HG03354 (cell line): Measurements from ENCODE around the gene PDK2.

Source experiments
- ATAC-seq: cut with Tn5 transposase; IDR thresholded peaks from one replicate; pipeline ENCODE4 v1.9.1; 2021; ENCODE audit warnings: mild to moderate bottlenecking; ENCODE audit not compliant: unreplicated experiment, poor library complexity, severe bottlenecking

Gene PDK2

DNA sequence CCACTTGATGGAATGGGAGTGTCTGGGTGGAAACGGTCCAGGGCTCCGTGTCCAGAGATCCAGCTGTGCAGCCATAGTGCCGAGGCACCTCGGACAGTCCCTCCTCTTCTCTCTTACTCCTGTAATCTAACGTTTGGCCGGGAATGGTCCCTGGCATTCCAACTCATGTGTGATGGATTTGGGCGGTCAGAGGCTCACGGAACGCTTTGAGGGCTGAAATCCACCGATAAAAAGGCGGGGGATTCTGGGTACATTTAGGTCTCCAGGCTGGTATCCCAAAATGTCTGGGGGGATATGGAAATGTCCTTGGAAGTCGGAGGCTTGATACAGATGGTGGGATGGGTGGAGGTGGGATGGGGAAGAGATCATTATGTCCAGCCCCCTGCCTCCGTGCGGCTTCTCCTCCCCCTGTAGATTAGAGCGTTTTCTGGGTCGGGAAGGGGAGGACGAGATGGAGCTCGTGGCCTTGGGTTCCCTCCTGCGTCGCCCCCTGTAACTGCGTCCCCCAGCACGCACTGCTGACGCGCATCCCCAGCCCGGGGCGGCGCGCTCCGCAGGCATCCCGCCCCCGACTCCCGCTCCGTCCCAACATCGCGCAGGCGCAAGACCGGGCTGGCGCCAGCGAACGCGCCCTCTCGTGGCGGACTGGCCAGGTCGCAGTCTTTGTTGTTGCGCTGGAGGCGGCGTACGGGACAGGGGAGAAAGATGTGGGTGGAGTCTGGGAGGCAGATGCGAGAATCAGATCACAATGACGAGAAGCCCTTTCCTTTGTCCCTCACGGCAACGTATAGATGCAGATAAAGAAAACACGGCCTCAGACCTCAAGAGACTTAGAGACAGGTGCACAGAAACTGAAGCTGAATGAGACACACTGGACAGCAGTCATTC is 66.1 kb downstream of the PDK2 start:
- peak; percentile 90 for ATAC-seq
